ENCODE results near the gene SASH1. TPM values are rescaled to one million over a fixed set of nuclear protein-coding genes. Genes with fewer than 3 reads are reported as not detected.

SASH1 gene
- total RNA-seq, 1 experiment from 2014 or later: 12.3 TPM

DNA sequence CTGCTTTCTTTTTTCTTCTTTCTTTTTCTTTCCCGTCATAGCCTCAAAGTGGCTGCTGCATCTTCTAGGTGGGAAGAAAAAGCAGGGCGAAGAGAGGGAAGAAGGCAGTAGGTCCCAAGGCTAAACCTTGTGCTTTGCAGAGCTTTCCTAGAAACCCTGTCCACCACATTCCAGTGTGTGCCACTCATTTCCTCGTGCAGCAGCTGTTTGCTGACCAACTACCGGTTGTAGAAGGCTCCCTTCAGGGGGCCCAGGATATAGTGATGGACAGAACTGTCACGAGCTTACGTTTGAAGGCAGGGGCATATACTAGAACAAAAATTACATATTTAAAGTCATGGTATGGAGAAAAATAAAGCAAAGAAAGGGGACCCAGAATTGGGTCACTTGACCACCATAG is 103.0 kb downstream of the SASH1 start:
- no peak for DNase-seq
- H3K27ac Mint-ChIP-seq (ENCODE audit: unreplicated experiment): no peak overlapping the region
- BruUV-seq (replicated peaks): no TSS peak
- CTCF ChIA-PET: interaction anchor here (0.5 kb wide), 1 partner anchor 10 kb away, joined by 8 read pairs; no protein-coding TSS in a partner anchor
- intact Hi-C loops (cut with micrococcal nuclease; ENCODE audit: unreplicated experiment): no loop called here
- no peaks in the 10 kb centered on the region for H3K9me3 Mint-ChIP-seq (ENCODE audit: low read depth, unreplicated experiment)
- TF ChIP-seq CTCF (IDR thresholded peaks at IDR 0.05; ENCODE audit: unreplicated experiment): no peak
- no peak overlapping the region for H3K4me3 Mint-ChIP-seq (ENCODE audit: low read depth, unreplicated experiment)
- no peaks in the 10 kb centered on the region for H3K27me3 Mint-ChIP-seq (ENCODE audit: unreplicated experiment)
- peaks cover 13% of the 10 kb centered on the region for H3K4me1 Mint-ChIP-seq (ENCODE audit: low read depth, unreplicated experiment)
- H3K36me3 Mint-ChIP-seq (ENCODE audit: insufficient read depth, unreplicated experiment): no peaks in the 10 kb centered on the region

- no peak for DNase-seq
- no peak for TF ChIP-seq CTCF (IDR thresholded peaks at IDR 0.05; ENCODE audit: unreplicated experiment)
- no peak overlapping the region for H3K4me3 Mint-ChIP-seq (ENCODE audit: low read depth, unreplicated experiment)
- CTCF ChIA-PET: interaction anchor here (0.6 to 0.7 kb wide), 2 partner anchors 54 to 259 kb away, joined by 3 to 5 read pairs; no protein-coding TSS in a partner anchor
- no TSS peak for BruUV-seq (replicated peaks)
- no peak overlapping the region for H3K27ac Mint-ChIP-seq (ENCODE audit: unreplicated experiment)
- no peaks in the 10 kb centered on the region for H3K9me3 Mint-ChIP-seq (ENCODE audit: low read depth, unreplicated experiment)
- intact Hi-C loops (cut with micrococcal nuclease; ENCODE audit: unreplicated experiment): no loop called here
- no peaks in the 10 kb centered on the region for H3K27me3 Mint-ChIP-seq (ENCODE audit: unreplicated experiment)
- peaks cover 4% of the 10 kb centered on the region for H3K4me1 Mint-ChIP-seq (ENCODE audit: low read depth, unreplicated experiment)
- H3K36me3 Mint-ChIP-seq (ENCODE audit: insufficient read depth, unreplicated experiment): no peaks in the 10 kb centered on the region
Observed at GRCh38 chr6:148446681-148447080, 104.0 kb downstream of the SASH1 start.

DNA sequence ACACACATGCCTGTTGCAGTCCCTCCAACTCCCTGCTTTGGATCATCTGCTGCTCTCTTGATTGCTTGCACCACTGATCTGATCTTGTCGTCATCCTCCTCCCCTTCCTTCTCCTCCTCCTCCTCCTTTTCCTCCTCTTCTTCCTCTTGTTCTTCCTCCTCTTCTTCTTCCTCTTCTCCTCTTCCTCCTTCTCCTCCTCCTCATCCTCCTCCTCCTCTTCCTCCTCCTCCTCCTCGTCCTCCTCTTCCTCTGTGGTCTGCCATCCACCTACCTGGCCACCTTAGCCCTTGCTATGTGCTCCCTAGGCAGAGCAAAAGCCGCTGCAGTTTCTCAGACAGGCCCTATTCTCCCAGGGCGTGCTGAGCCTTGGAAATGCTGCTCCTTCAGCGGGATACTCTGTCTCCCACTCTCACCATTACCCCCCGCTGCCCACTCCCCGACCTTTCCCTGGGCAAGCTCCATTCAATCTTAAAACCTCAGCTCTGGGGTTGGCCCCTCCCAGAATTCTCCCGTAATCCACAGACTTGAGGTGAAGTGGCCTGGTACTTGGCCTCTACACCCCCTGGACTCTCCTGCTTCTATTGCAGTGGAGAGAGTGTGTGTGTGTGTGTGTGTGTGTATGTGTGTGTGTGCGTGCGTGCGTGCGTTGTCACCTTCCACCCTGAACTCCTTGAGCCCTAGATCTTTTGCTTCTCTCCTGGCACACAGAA is 105.0 kb downstream of the SASH1 start:
- intact Hi-C loops (cut with micrococcal nuclease; ENCODE audit: unreplicated experiment): no loop called here

GRCh38 chr6:148448369-148449012 is 105.9 kb downstream of the SASH1 start:
- H3K4me1 Mint-ChIP-seq (ENCODE audit: low read depth, unreplicated experiment): no peaks in the 10 kb centered on the region

More for the DNA sequence above, 105.0 kb downstream of the SASH1 start:
- Mint-ChIP-seq H3K9me3 (ENCODE audit: low read depth, unreplicated experiment) (no peaks in the 10 kb centered on the region), H3K27me3 (ENCODE audit: unreplicated experiment) (no peaks in the 10 kb centered on the region), H3K4me3 (ENCODE audit: low read depth, unreplicated experiment) (no peak overlapping the region), H3K36me3 (ENCODE audit: insufficient read depth, unreplicated experiment) (no peaks in the 10 kb centered on the region), H3K4me1 (ENCODE audit: low read depth, unreplicated experiment) (no peaks in the 10 kb centered on the region), H3K27ac (ENCODE audit: unreplicated experiment) (no peak overlapping the region)
- DNase-seq: no peak
- no TSS peak for BruUV-seq (replicated peaks)
- no peak for TF ChIP-seq CTCF (IDR thresholded peaks at IDR 0.05; ENCODE audit: unreplicated experiment)
- CTCF ChIA-PET: interaction anchor here (0.7 kb wide), 1 partner anchor 260 kb away, joined by 3 read pairs; no protein-coding TSS in a partner anchor

More at GRCh38 chr6:148448369-148449012, 105.9 kb downstream of the SASH1 start:
- Mint-ChIP-seq H3K36me3 (ENCODE audit: insufficient read depth, unreplicated experiment) (no peaks in the 10 kb centered on the region), H3K4me3 (ENCODE audit: low read depth, unreplicated experiment) (no peak overlapping the region), H3K27ac (ENCODE audit: unreplicated experiment) (no peak overlapping the region), H3K9me3 (ENCODE audit: low read depth, unreplicated experiment) (no peaks in the 10 kb centered on the region), H3K27me3 (ENCODE audit: unreplicated experiment) (no peaks in the 10 kb centered on the region)
- TF ChIP-seq CTCF (IDR thresholded peaks at IDR 0.05; ENCODE audit: unreplicated experiment): no peak
- no TSS peak for BruUV-seq (replicated peaks)
- no peak for DNase-seq
- CTCF ChIA-PET: no interaction called here
- intact Hi-C loops (cut with micrococcal nuclease; ENCODE audit: unreplicated experiment): no loop called here

Data from Calu3 (cell line).